ENCODE data around the gene NFIB. TPM values are rescaled to one million over a fixed set of nuclear protein-coding genes. Genes with fewer than 3 reads are reported as not detected.

Gene NFIB
- polyA plus RNA-seq, 2 of the 4 experiments (the other 2 are of a cell fraction), result 10.7 to 21.7 TPM

GRCh38 chr9:14075218-14075617, 238.7 kb downstream of the NFIB start:
- no peak overlapping the region for H3K27ac ChIP-seq
- POLR2A ChIA-PET, result no interaction called here

DNA sequence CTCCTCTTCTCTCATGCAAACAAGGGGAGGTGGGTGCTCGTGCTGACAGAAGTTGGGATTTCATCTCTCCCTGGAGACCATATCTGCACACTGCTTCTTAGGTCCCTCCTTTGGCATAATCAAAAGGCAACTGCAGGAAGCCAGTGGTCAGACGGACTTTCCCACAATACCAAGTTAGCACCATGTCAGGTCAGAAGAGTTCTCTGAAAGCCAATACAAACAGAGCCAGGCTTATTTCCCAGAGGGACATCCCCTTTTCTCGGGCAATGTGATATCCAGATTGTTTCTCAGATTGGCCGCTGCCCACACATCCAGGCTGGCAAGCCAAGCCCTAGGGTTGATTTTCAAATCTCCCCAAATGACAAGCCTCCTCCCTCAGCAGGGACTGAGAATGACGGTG, 241.1 kb downstream of the NFIB start:
- Histone ChIP-seq H3K27ac (no peak overlapping the region), H3K4me2 (no peak overlapping the region), H3K4me1 (no peaks in the 10 kb centered on the region), H3K4me3 (no peak overlapping the region), H3K9me3 (no peaks in the 10 kb centered on the region)
- FAIRE-seq (no peak), DNase-seq (ENCODE audit: low read depth in 1 of 2, low spot score in 1 of 2) (no peak), ATAC-seq (no peak)
- TF ChIP-seq HDAC2 (IDR thresholded peaks at IDR 0.05) (no peak), REST (IDR thresholded peaks at IDR 0.05) (no peak), MYC (IDR thresholded peaks at IDR 0.05; ENCODE audit: borderline replicate concordance, low read length) (no peak), FOSL2 (IDR thresholded peaks at IDR 0.05) (no peak), FOSL2 (CRISPR knock-in tag; IDR thresholded peaks at IDR 0.05) (no peak), HOXB5 (CRISPR knock-in tag; IDR thresholded peaks at IDR 0.05) (no peak), FOXS1 (CRISPR knock-in tag; IDR thresholded peaks at IDR 0.05) (no peak), SREBF2 (IDR thresholded peaks at IDR 0.05) (no peak), NPAS2 (CRISPR knock-in tag; IDR thresholded peaks at IDR 0.05; ENCODE audit: borderline replicate concordance) (no peak), ESRRA (IDR thresholded peaks at IDR 0.05; ENCODE audit: borderline replicate concordance, low read length) (no peak), GATA3 (IDR thresholded peaks at IDR 0.05; ENCODE audit: borderline replicate concordance) (no peak), HEYL (CRISPR knock-in tag; IDR thresholded peaks at IDR 0.05) (no peak)
- TF ChIP-seq, protein P1, sequence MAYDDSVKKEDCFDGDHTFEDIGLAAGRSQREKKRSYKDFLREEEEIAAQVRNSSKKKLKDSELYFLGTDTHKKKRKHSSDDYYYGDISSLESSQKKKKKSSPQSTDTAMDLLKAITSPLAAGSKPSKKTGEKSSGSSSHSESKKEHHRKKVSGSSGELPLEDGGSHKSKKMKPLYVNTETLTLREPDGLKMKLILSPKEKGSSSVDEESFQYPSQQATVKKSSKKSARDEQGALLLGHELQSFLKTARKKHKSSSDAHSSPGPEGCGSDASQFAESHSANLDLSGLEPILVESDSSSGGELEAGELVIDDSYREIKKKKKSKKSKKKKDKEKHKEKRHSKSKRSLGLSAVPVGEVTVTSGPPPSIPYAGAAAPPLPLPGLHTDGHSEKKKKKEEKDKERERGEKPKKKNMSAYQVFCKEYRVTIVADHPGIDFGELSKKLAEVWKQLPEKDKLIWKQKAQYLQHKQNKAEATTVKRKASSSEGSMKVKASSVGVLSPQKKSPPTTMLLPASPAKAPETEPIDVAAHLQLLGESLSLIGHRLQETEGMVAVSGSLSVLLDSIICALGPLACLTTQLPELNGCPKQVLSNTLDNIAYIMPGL (CRISPR knock-in tag; IDR thresholded peaks at IDR 0.05; ENCODE audit: borderline replicate concordance), result no peak
- ChIA-PET POLR2A (no interaction called here), CTCF (no interaction called here)
- WGBS (ENCODE audit: missing lambda C conversion rate), result 75% methylated on average over 5 of the region's 5 CpGs

More at GRCh38 chr9:14075218-14075617, 238.7 kb downstream of the NFIB start:
- no peak for DNase-seq (ENCODE audit: low read depth in 1 of 2, low spot score in 1 of 2)
- no peaks in the 10 kb centered on the region for H3K9me3 ChIP-seq
- peak in 1 of 2 experiments; percentile 18; a peak in 1 of 6 replicates for ATAC-seq
- 79% methylated on average over 4 of the region's 4 CpGs for WGBS (ENCODE audit: missing lambda C conversion rate)
- H3K4me3 ChIP-seq, result no peak overlapping the region
- FAIRE-seq, result no peak
- CTCF ChIA-PET, result no interaction called here
- no peaks in the 10 kb centered on the region for H3K4me1 ChIP-seq
- TF ChIP-seq HOXB13 (CRISPR knock-in tag; IDR thresholded peaks at IDR 0.05; ENCODE audit: low read depth) (no peak), RNF2 (IDR thresholded peaks at IDR 0.05; ENCODE audit: borderline replicate concordance, low read depth) (no peak), HEYL (CRISPR knock-in tag; IDR thresholded peaks at IDR 0.05) (no peak), NFE2L2 (conservative IDR thresholded peaks at IDR 0.05; ENCODE audit: low read length) (no peak), ELK1 (IDR thresholded peaks at IDR 0.05; ENCODE audit: low read depth, low read length) (no peak), EP300 (IDR thresholded peaks at IDR 0.05) (no peak), ZNF302 (CRISPR knock-in tag; IDR thresholded peaks at IDR 0.05) (no peak), RCOR1 (IDR thresholded peaks at IDR 0.05; ENCODE audit: low read depth, low read length) (no peak)
- TF ChIP-seq, protein P2, sequence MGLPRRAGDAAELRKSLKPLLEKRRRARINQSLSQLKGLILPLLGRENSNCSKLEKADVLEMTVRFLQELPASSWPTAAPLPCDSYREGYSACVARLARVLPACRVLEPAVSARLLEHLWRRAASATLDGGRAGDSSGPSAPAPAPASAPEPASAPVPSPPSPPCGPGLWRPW (IDR thresholded peaks at IDR 0.05), result no peak
- no peak overlapping the region for H3K4me2 ChIP-seq

Data from A549 (cell line).